B cell (primary cell): ENCODE data around the gene HIRA. TPM values are rescaled to one million over a fixed set of nuclear protein-coding genes. Genes with fewer than 3 reads are reported as not detected.

ENCODE experiments used
- ATAC-seq: fragments of 200-7000 bp; cut with Tn5 transposase; one replicate; pipeline ENCODE4 v1.10.0; 2021; ENCODE audit warnings: low read depth, mild to moderate bottlenecking, moderate number of reproducible peaks, moderate library complexity
- CTCF ChIA-PET: fragments of 350-600 bp; sonication (Branson Sonifier 250); formaldehyde crosslinking; loops from one replicate; lab custom pipeline; 2021; ENCODE audit warnings: antibody characterized with exemption, inconsistent platforms; lab: Charles Lee
- POLR2A ChIA-PET: fragments of 350-600 bp; sonication (Branson Sonifier 250); formaldehyde crosslinking; loops from one replicate; lab custom pipeline; 2021; ENCODE audit warnings: antibody characterized with exemption; lab: Charles Lee
- DNase-seq: peaks from one replicate; pipeline ENCODE4 v3.0.0; 2013
- H2AFZ ChIP-seq: 2 replicates; pipeline ENCODE4 v1.6.1; 2012; ENCODE audit warnings: mild to moderate bottlenecking, low read depth, low read length; ENCODE audit not compliant: insufficient read depth, poor library complexity, severe bottlenecking
- H3K27ac ChIP-seq, 2 donors: 1 replicate in 1 of 2; 2 replicates in 1 of 2; pipeline ENCODE4 v1.5.1; 2012 to 2013; ENCODE audit warnings: low read length in 2 of 2, mild to moderate bottlenecking in 2 of 2, moderate library complexity in 1 of 2
- H3K27me3 ChIP-seq, 4 experiments: fragments of 200-600 bp in 1 of 4; sonication (generic) in 1 of 4; replicated peaks in 1 of 4; 1 replicate in 2 of 4; 2 replicates in 2 of 4; pipeline versions ENCODE4 v1.6.1 to v1.7.0; 2013 to 2016; ENCODE audit warnings: low read length in 3 of 4, mild to moderate bottlenecking in 2 of 4, mixed read lengths in 1 of 4, moderate library complexity in 1 of 4; ENCODE audit not compliant: insufficient read depth in 4 of 4, control insufficient read depth in 3 of 4; ENCODE audit errors: control extremely low read depth in 1 of 4
- H3K36me3 ChIP-seq, 2 experiments: replicated peaks in 1 of 2; 1 replicate in 1 of 2; 2 replicates in 1 of 2; pipeline versions ENCODE4 v1.6.1 to v1.7.1; 2013; ENCODE audit warnings: low read length in 1 of 2; ENCODE audit not compliant: insufficient read depth in 2 of 2, control insufficient read depth in 1 of 2; ENCODE audit errors: control extremely low read depth in 1 of 2, extremely low read depth in 1 of 2
- H3K4me1 ChIP-seq, 2 donors: fragments of 200-600 bp in 1 of 2; sonication (generic) in 1 of 2; 1 replicate in 1 of 2; 2 replicates in 1 of 2; pipeline versions ENCODE4 v1.5.1 to v1.6.1; 2013 to 2017; ENCODE audit warnings: low read length in 2 of 2; ENCODE audit not compliant: control insufficient read depth in 2 of 2, insufficient read depth in 2 of 2
- H3K4me2 ChIP-seq: replicated peaks from 2 replicates; pipeline ENCODE3; 2012; ENCODE audit warnings: mild to moderate bottlenecking, low read depth, low read length; ENCODE audit not compliant: poor library complexity, severe bottlenecking
- H3K4me3 ChIP-seq, 5 experiments: fragments of 200-600 bp in 1 of 5; sonication (generic) in 1 of 5; 1 replicate in 3 of 5; 2 replicates in 2 of 5; pipeline versions ENCODE4 v1.5.1 to v1.7.0; 2011 to 2016; ENCODE audit warnings: low read length in 4 of 5, mild to moderate bottlenecking in 4 of 5, low read depth in 2 of 5, control low read depth in 1 of 5, moderate library complexity in 1 of 5; ENCODE audit not compliant: insufficient read depth in 1 of 5; ENCODE audit errors: control extremely low read depth in 1 of 5, extremely low read depth in 1 of 5
- H3K79me2 ChIP-seq: fragments of 200-600 bp; sonication (generic); one replicate; pipeline ENCODE4 v1.6.0; 2016; ENCODE audit warnings: low read length; ENCODE audit not compliant: control insufficient read depth, insufficient read depth
- H3K9ac ChIP-seq: fragments of 200-600 bp; sonication (generic); 2 replicates; pipeline ENCODE4 v1.6.1; 2017; ENCODE audit warnings: mild to moderate bottlenecking, low read length, moderate library complexity
- H3K9me3 ChIP-seq, 3 donors: one replicate each; pipeline versions ENCODE4 v1.6.1 to v1.7.1; 2013; ENCODE audit warnings: low read length in 2 of 3; ENCODE audit not compliant: control insufficient read depth in 2 of 3, insufficient read depth in 1 of 3; ENCODE audit errors: control extremely low read depth in 1 of 3
- H4K20me1 ChIP-seq: 2 replicates; pipeline ENCODE4 v1.6.0; 2012; ENCODE audit warnings: mild to moderate bottlenecking, low read length; ENCODE audit not compliant: insufficient read depth, control insufficient read depth, poor library complexity, severe bottlenecking
- H3K27ac Mint-ChIP-seq: one replicate; pipeline ENCODE4 v1.8.0; 2021; ENCODE audit warnings: mixed read lengths
- H3K27me3 Mint-ChIP-seq: one replicate; pipeline ENCODE4 v1.8.0; 2021; ENCODE audit warnings: mixed read lengths
- H3K4me1 Mint-ChIP-seq: one replicate; pipeline ENCODE4 v1.8.0; 2021; ENCODE audit warnings: mixed read lengths
- H3K4me3 Mint-ChIP-seq: one replicate; pipeline ENCODE4 v1.8.0; 2021; ENCODE audit warnings: mixed read lengths
- H3K9me3 Mint-ChIP-seq: one replicate; pipeline ENCODE4 v1.8.0; 2022; ENCODE audit warnings: mixed read lengths; ENCODE audit not compliant: insufficient read depth
- EZH2 ChIP-seq: IDR thresholded peaks from 2 replicates; pipeline ENCODE4 v1.6.1; 2012; ENCODE audit warnings: borderline replicate concordance, low read depth, mild to moderate bottlenecking, moderate library complexity, low read length; ENCODE audit not compliant: insufficient read depth, poor library complexity, severe bottlenecking
- WGBS: methylation state at CpG from one replicate; pipeline ENCODE4 v1.1.5; 2013; ENCODE audit warnings: missing lambda C conversion rate; ENCODE audit not compliant: insufficient coverage; 5-methylcytosine and 5-hydroxymethylcytosine counted together
- intact Hi-C: fragments of 100-400 bp; cut with micrococcal nuclease; formaldehyde crosslinking; loops from one replicate; pipeline ENCODE4 v1.10.0; 2022
- polyA plus RNA-seq: library from polyadenylated mRNA; depleted of rRNA; stranded (reverse); fragments of >200 nt; gene quantifications from 2 replicates; pipeline ENCODE4 v1.2.3, GENCODE V29; 2012
- total RNA-seq, 2 donors: library from RNA; stranded (reverse); fragments of 120-200 nt in 1 of 2; gene quantifications; 1 replicate in 1 of 2; 2 replicates in 1 of 2; pipeline versions ENCODE4 v1.2.3 to v1.2.4, GENCODE V29; 2013 to 2022
- TF ChIP-seq, protein P1 (sequence below): fragments of 200-600 bp; IDR thresholded peaks from one replicate; pipeline ENCODE4 v1.8.0; 2022; ENCODE audit warnings: antibody characterized with exemption, mild to moderate bottlenecking

The HIRA gene
- total and polyA plus RNA-seq, 2 donors (not counting 1 experiment from before 2014, with no cell fraction given) = 28.3 to 34.5 TPM

DNA sequence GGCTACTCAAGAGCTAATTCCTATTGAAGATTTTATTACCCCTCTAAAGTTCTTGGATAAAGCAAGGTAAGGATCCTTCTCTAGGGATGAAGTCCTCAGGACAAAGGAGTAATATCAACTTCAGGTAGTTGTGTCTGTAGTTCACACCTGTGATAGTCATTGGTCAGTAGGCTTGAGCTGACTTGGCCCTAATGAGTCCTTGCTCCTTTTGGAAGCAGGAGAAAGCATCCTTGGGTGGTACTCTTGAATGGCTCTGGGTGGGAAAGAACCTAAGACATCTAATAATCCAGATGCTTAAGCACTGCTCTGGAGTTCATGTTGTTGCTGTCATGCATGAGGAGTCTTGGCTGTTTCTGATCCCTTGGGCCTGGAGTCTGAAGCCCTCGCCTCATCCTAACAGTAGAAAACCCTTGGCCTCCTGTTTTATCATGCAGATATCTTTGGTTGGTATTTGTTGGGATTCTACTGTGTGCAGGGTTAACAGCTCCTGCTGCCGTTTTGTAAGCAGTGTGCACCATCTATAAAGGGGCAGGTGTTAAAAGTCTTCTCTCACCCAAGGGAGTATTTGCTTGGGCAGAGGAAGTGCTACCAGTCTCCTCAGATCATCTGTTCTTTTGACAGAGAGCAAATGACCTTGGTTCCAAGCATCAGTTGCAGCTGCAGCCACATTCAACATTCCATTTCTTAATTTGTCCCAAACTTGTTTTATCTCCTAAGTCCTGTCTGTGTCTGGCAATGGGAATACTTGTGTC lies 3.5 kb upstream of the HIRA start:
- peaks cover 38 to 47% of the 10 kb centered on the region in 2 donors for H3K4me1 ChIP-seq
- peak overlapping the region; percentile 66 for H3K4me3 Mint-ChIP-seq

More for the DNA sequence above, 3.5 kb upstream of the HIRA start:
- peaks cover 32% of the 10 kb centered on the region for H3K79me2 ChIP-seq
- intact Hi-C loops = loop anchor here (5.0 kb wide), 1 partner anchor 143 kb away; the partner anchor contains the start of gene CLTCL1
- no CpG with 5 or more reads among the region's 2 CpGs for WGBS
- H3K9me3 Mint-ChIP-seq = no peaks in the 10 kb centered on the region
- no peaks in the 10 kb centered on the region for H3K27me3 Mint-ChIP-seq
- ATAC-seq = no peak
- H3K27ac Mint-ChIP-seq = peak overlapping the region; percentile 91
- H3K9me3 ChIP-seq = no peaks in the 10 kb centered on the region
- H4K20me1 ChIP-seq = peaks cover 10% of the 10 kb centered on the region
- ChIA-PET CTCF (interaction anchor here (0.5 to 1.6 kb wide), 4 partner anchors 10 to 352 kb away, joined by 3 to 5 read pairs (median 4); partner anchors contain the start of gene ESS2), POLR2A (interaction anchor here (0.6 to 3.9 kb wide), 3 partner anchors 11 to 63 kb away, joined by 4 to 29 read pairs (median 6); partner anchors contain the start of genes C22orf39 and UFD1)
- H3K4me2 ChIP-seq = peak overlapping the region; percentile 45
- peak; percentile 38 for DNase-seq
- peaks cover 5 to 13% of the 10 kb centered on the region in 2 experiments for H3K36me3 ChIP-seq
- no peak overlapping the region for H3K9ac ChIP-seq
- H3K27me3 ChIP-seq = no peaks in the 10 kb centered on the region
- peaks cover 44% of the 10 kb centered on the region for H3K4me1 Mint-ChIP-seq
- peak overlapping the region; percentile 67 to 91 for H3K27ac ChIP-seq
- no peak overlapping the region for H3K4me3 ChIP-seq
- TF ChIP-seq, protein P1, sequence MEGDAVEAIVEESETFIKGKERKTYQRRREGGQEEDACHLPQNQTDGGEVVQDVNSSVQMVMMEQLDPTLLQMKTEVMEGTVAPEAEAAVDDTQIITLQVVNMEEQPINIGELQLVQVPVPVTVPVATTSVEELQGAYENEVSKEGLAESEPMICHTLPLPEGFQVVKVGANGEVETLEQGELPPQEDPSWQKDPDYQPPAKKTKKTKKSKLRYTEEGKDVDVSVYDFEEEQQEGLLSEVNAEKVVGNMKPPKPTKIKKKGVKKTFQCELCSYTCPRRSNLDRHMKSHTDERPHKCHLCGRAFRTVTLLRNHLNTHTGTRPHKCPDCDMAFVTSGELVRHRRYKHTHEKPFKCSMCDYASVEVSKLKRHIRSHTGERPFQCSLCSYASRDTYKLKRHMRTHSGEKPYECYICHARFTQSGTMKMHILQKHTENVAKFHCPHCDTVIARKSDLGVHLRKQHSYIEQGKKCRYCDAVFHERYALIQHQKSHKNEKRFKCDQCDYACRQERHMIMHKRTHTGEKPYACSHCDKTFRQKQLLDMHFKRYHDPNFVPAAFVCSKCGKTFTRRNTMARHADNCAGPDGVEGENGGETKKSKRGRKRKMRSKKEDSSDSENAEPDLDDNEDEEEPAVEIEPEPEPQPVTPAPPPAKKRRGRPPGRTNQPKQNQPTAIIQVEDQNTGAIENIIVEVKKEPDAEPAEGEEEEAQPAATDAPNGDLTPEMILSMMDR = no peak
- TF ChIP-seq EZH2 = no peak
- H2AFZ ChIP-seq = no peak overlapping the region
